Ectodermal cell (in vitro differentiated cells): ENCODE measurements around the gene SIMC1.

ENCODE experiments used
- H3K27ac ChIP-seq: 2 replicates; pipeline ENCODE4 v1.7.0; 2013; ENCODE audit warnings: mild to moderate bottlenecking, low read depth, low read length; ENCODE audit not compliant: insufficient read depth, poor library complexity, severe bottlenecking
- H3K27me3 ChIP-seq: 2 replicates; pipeline ENCODE4 v1.7.0; 2013; ENCODE audit warnings: mild to moderate bottlenecking, low read length; ENCODE audit not compliant: insufficient read depth, control insufficient read depth, poor library complexity, severe bottlenecking
- H3K36me3 ChIP-seq: one replicate; pipeline ENCODE4 v1.7.0; 2013; ENCODE audit warnings: low read length; ENCODE audit not compliant: control insufficient read depth, insufficient read depth
- H3K4me1 ChIP-seq: one replicate; pipeline ENCODE4 v1.7.0; 2013; ENCODE audit warnings: low read length; ENCODE audit not compliant: control insufficient read depth, insufficient read depth
- H3K4me3 ChIP-seq: 2 replicates; pipeline ENCODE4 v1.7.0; 2013; ENCODE audit warnings: low read depth, low read length, control low read depth; ENCODE audit not compliant: insufficient read depth
- H3K9me3 ChIP-seq: 2 replicates; pipeline ENCODE4 v1.7.0; 2013; ENCODE audit warnings: mild to moderate bottlenecking, low read length, moderate library complexity; ENCODE audit not compliant: control insufficient read depth
- WGBS, 2 experiments: methylation state at CpG; one replicate each; pipeline ENCODE4 v1.1.7; 2013; ENCODE audit warnings: missing lambda C conversion rate in 2 of 2; 5-methylcytosine and 5-hydroxymethylcytosine counted together

SIMC1 gene

GRCh38 chr5:176342158-176342483 lies 103.9 kb downstream of the SIMC1 start:
- Histone ChIP-seq H3K36me3 (peaks cover 19% of the 10 kb centered on the region), H3K4me3 (no peak overlapping the region), H3K9me3 (no peaks in the 10 kb centered on the region), H3K27me3 (no peaks in the 10 kb centered on the region), H3K4me1 (no peaks in the 10 kb centered on the region), H3K27ac (no peak overlapping the region)
- 91% methylated on average over 1 of the region's 1 CpG for WGBS, 2 experiments

DNA sequence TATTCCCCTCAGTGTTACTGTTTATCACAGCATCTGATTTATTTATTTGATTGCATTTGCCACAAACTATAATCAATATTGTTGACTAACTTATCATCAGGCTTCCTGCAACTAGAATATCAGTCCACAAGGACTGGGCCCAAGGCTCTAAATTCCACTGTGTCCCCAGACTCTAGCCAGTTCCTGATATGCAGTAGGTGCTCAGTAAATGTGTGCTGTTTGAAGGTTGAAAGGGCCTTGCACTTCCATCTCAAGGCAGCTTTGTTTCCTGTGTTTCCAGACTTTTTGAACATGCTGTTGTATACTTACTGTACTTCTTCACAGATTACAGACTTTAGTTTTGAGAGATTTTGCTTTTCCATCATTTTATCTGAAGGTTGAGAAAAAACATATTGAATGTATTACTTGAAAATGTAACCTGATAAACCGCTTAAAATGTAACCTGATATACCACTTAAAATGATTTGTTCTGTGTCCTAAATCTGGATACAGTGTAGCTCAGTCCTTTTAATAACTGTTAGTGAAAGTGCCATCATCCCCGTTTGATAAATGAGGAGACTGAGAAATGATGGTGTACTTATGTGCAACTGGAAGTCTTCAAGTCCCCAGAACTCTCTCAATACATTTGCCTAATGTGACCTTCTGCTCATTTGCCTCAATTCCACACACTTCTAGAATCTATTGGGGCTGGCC lies 104.7 kb downstream of the SIMC1 start:
- H3K36me3 ChIP-seq = peaks cover 22% of the 10 kb centered on the region
- no peak overlapping the region for H3K27ac ChIP-seq
- no peaks in the 10 kb centered on the region for H3K4me1 ChIP-seq
- H3K4me3 ChIP-seq = no peak overlapping the region
- WGBS, 2 experiments = 89 to 93% methylated on average over 1 to 2 of the region's 2 CpGs
- no peaks in the 10 kb centered on the region for H3K27me3 ChIP-seq
- H3K9me3 ChIP-seq = no peaks in the 10 kb centered on the region

DNA sequence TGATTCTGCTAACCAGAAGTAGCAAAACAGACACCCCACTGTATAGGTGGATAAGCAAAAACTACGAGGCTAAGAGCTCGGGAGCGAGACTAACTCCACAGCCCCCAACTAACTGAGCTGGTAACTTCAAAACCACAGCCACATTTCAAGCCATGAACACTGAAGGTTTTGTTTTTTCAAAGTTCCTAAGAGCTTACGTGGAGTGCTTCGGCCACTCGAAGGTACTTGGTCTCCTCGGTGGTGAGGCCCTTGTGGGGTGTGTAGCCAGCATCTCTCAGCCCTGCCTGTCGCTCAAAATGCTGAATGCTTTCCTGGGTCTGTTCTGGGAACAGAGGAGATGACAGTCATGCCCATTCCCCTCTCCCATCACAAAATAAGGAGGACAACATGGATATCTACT lies 112.2 kb downstream of the SIMC1 start:
- Histone ChIP-seq H3K27me3 (no peaks in the 10 kb centered on the region), H3K36me3 (peaks cover 61% of the 10 kb centered on the region), H3K9me3 (no peaks in the 10 kb centered on the region), H3K4me1 (no peaks in the 10 kb centered on the region), H3K4me3 (no peak overlapping the region), H3K27ac (no peak overlapping the region)
- WGBS, 2 experiments = 94 to 96% methylated on average over 8 of the region's 8 CpGs

GRCh38 chr5:176352116-176352878 lies 114.1 kb downstream of the SIMC1 start:
- Histone ChIP-seq H3K36me3 (peaks cover 48% of the 10 kb centered on the region), H3K4me3 (no peak overlapping the region)

DNA sequence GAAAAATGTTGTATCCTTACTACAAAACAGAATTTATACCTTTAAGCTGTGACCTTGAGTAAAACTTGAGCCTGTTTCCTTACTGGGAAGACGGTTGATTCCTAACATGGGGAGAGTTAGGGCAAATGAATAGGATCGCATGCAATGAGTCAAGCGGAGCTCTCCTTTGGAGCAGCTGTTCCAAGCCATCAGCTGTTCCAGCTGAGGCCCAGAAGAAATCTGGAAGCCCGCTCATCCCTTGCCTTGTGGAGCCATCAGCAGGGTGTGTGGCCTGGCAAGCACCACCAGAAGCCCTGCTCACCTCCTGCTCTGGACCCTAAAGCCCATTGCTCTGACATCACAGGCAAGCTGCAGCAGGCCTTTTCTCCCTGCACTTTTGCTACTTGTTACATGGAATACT lies 115.3 kb downstream of the SIMC1 start:
- Histone ChIP-seq H3K4me1 (no peaks in the 10 kb centered on the region), H3K36me3 (peaks cover 35% of the 10 kb centered on the region), H3K27ac (no peak overlapping the region), H3K9me3 (no peaks in the 10 kb centered on the region), H3K4me3 (no peak overlapping the region), H3K27me3 (no peaks in the 10 kb centered on the region)
- 93 to 95% methylated on average over 4 of the region's 4 CpGs for WGBS, 2 experiments

More at GRCh38 chr5:176352116-176352878, 114.1 kb downstream of the SIMC1 start:
- Histone ChIP-seq H3K4me1 (no peaks in the 10 kb centered on the region), H3K27me3 (no peaks in the 10 kb centered on the region), H3K9me3 (no peaks in the 10 kb centered on the region), H3K27ac (no peak overlapping the region)
- WGBS, 2 experiments = 93 to 97% methylated on average over 5 of the region's 5 CpGs

DNA sequence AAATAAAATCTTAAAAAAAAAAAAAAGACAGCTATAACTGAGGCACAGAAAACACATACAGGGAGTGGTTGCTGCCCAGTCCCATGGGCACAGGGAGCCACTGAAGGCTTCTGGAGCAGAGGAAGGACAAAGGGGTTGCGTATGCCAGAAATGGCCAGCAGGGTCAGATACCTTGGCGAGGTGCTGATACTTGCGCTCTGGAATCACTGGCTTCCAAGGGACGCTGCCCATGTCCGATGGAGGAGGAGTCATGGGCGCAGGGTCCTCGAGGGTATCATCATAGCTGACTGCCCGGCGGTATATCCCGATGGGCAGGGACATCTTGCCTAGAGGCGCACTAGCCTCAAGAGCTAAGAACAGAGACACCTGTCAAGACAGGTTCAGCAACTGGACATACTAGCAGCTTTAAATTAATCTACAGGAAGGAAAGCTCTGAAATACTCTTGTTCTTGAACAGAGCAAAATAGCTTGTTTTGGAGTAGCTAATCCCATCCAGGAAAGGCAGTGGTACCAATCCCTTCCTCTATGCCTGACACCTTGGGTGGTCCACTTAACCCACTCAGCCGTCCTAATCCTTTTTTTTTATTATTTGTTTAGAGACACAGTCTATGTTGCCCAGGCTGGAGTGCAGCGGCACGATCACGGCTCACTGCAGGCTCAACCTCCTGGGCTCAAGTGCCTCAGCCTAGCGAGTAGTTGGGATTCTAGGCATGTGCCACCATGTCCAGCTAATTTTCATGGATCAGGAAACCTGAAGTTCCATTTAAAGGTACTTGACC lies 117.4 kb downstream of the SIMC1 start:
- 93 to 94% methylated on average over 16 of the region's 16 CpGs for WGBS, 2 experiments
- H3K36me3 ChIP-seq = peaks cover 38% of the 10 kb centered on the region
- H3K27me3 ChIP-seq = no peaks in the 10 kb centered on the region
- H3K4me1 ChIP-seq = no peaks in the 10 kb centered on the region
- no peak overlapping the region for H3K27ac ChIP-seq
- H3K9me3 ChIP-seq = no peaks in the 10 kb centered on the region
- H3K4me3 ChIP-seq = no peak overlapping the region

GRCh38 chr5:176356179-176356566 lies 117.9 kb downstream of the SIMC1 start:
- Histone ChIP-seq H3K36me3 (peaks cover 38% of the 10 kb centered on the region), H3K9me3 (no peaks in the 10 kb centered on the region), H3K4me1 (no peaks in the 10 kb centered on the region), H3K27ac (no peak overlapping the region), H3K4me3 (no peak overlapping the region), H3K27me3 (no peaks in the 10 kb centered on the region)
- WGBS, 2 experiments = 90 to 100% methylated on average over 3 of the region's 3 CpGs

GRCh38 chr5:176359658-176360057 lies 121.4 kb downstream of the SIMC1 start:
- Histone ChIP-seq H3K4me1 (no peaks in the 10 kb centered on the region), H3K27me3 (peaks cover 30% of the 10 kb centered on the region), H3K36me3 (peaks cover 7% of the 10 kb centered on the region), H3K4me3 (no peak overlapping the region), H3K27ac (no peak overlapping the region), H3K9me3 (no peaks in the 10 kb centered on the region)
- 86 to 97% methylated on average over 4 of the region's 4 CpGs for WGBS, 2 experiments

- WGBS, 2 experiments = 3 to 4% methylated on average over 24 to 27 of the region's 27 CpGs
- H3K4me1 ChIP-seq = no peaks in the 10 kb centered on the region
- H3K9me3 ChIP-seq = no peaks in the 10 kb centered on the region
- H3K27me3 ChIP-seq = peaks cover 44% of the 10 kb centered on the region
- H3K36me3 ChIP-seq = peaks cover 7% of the 10 kb centered on the region
- H3K27ac ChIP-seq = peak overlapping the region; percentile 72
- peak overlapping the region; percentile 99 for H3K4me3 ChIP-seq
Measured at GRCh38 chr5:176360894-176361436, 122.7 kb downstream of the SIMC1 start.
